Peyer's patch (tissue), 4 donors: ENCODE data around the gene ARHGEF19.

Source experiments
- POLR2A ChIP-seq, 2 donors: fragments of 450-650 bp; IDR thresholded peaks; one replicate each; pipeline ENCODE4 v1.5.1; 2017; ENCODE audit warnings: antibody characterized with exemption in 2 of 2, mild to moderate bottlenecking in 2 of 2, moderate library complexity in 2 of 2
- TF ChIP-seq, protein P1 (sequence below), 6 experiments: fragments of 450-650 bp in 4 of 6; fragments of 200-600 bp in 2 of 6; sonication (generic) in 1 of 6; IDR thresholded peaks; one replicate each; pipeline ENCODE4 v1.5.1; 2017 to 2019; ENCODE audit warnings: antibody characterized with exemption in 6 of 6, mild to moderate bottlenecking in 3 of 6, moderate library complexity in 1 of 6

DNA sequence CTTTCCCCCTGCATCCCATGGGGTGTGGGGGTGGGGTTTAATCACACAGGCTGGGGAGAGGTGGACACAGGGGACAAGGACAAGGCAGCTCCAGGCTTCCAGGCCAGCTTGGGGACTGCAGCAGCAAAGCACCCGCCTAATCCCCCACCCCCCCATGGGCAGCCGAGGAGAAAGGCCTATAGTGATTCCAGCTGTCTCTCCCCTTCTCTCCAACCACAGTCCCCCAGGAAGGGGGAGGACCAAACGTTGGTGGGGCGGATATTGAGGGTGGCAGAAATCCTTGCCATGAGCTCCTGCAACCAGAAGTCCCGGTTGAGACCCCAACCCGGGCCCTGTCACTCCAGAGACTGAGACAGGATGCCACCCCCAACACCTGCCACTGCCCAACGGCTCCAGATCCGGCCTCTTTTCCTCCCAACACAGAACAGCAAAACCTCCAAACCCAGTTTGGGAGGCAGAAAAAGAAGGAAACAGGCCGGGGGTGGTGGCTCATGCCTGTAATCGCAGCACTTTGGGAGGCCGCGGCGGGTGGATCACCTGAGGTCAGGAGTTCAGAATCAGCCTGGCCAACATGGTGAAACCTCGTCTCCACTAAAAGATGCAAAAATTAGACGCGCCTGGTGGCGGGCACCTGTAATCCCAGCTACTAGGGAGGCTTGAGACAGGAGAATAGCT is 58.3 kb downstream of the ARHGEF19 start:
- TF ChIP-seq, protein P1, sequence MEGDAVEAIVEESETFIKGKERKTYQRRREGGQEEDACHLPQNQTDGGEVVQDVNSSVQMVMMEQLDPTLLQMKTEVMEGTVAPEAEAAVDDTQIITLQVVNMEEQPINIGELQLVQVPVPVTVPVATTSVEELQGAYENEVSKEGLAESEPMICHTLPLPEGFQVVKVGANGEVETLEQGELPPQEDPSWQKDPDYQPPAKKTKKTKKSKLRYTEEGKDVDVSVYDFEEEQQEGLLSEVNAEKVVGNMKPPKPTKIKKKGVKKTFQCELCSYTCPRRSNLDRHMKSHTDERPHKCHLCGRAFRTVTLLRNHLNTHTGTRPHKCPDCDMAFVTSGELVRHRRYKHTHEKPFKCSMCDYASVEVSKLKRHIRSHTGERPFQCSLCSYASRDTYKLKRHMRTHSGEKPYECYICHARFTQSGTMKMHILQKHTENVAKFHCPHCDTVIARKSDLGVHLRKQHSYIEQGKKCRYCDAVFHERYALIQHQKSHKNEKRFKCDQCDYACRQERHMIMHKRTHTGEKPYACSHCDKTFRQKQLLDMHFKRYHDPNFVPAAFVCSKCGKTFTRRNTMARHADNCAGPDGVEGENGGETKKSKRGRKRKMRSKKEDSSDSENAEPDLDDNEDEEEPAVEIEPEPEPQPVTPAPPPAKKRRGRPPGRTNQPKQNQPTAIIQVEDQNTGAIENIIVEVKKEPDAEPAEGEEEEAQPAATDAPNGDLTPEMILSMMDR (IDR thresholded peaks at IDR 0.05): no peak
- TF ChIP-seq POLR2A (IDR thresholded peaks at IDR 0.05): no peak
